ENCODE results near the gene STK32C.

- TF ChIP-seq, protein P1, sequence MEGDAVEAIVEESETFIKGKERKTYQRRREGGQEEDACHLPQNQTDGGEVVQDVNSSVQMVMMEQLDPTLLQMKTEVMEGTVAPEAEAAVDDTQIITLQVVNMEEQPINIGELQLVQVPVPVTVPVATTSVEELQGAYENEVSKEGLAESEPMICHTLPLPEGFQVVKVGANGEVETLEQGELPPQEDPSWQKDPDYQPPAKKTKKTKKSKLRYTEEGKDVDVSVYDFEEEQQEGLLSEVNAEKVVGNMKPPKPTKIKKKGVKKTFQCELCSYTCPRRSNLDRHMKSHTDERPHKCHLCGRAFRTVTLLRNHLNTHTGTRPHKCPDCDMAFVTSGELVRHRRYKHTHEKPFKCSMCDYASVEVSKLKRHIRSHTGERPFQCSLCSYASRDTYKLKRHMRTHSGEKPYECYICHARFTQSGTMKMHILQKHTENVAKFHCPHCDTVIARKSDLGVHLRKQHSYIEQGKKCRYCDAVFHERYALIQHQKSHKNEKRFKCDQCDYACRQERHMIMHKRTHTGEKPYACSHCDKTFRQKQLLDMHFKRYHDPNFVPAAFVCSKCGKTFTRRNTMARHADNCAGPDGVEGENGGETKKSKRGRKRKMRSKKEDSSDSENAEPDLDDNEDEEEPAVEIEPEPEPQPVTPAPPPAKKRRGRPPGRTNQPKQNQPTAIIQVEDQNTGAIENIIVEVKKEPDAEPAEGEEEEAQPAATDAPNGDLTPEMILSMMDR (IDR thresholded peaks at IDR 0.05) = no peak
- no peak for TF ChIP-seq EZH2 (IDR thresholded peaks at IDR 0.05; ENCODE audit: borderline replicate concordance, insufficient read depth, low read depth, low read length, poor library complexity, severe bottlenecking)
Measured at GRCh38 chr10:132164761-132165278, 142.9 kb downstream of the STK32C start.

Data from B cell (primary cell).